ENCODE measurements around the gene VCP. TPM values are rescaled to one million over a fixed set of nuclear protein-coding genes. Genes with fewer than 3 reads are reported as not detected.

The VCP gene
- total RNA-seq, 1 experiment from 2014 or later = 156 TPM

DNA sequence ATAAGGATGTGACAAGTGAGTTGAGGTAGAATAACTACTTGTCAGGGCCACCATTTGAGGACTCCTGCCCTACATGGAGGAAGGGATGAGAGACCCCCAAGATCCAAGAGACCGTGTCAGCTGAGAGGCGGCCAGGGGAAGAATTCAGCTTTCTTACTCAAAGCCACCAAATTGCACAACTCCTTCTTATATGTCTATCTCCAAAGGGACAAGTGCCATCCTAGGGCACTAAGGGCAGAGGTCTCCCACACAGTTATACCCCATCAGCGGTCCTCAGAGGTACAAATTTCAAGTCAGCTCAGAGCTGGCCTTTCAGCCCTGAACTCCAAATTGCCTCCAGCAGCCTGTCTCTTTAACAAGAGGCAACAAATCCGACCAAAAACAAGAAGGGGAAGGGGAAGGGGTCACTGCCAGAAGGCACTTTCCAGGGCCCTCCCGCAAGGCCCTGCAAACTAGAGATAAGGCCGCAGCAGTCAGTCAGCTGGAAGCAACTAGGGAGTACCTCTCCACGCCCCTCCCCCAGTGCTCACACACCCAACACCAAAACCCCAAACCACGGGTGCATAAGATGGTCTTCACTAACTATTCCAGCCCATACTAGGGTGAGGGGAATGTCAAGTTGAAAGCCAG, 36.6 kb upstream of the VCP start:
- Mint-ChIP-seq H3K27ac (ENCODE audit: low read depth, unreplicated experiment) (no peak overlapping the region), H3K4me1 (ENCODE audit: insufficient read depth, unreplicated experiment) (peaks cover 38% of the 10 kb centered on the region)

DNA sequence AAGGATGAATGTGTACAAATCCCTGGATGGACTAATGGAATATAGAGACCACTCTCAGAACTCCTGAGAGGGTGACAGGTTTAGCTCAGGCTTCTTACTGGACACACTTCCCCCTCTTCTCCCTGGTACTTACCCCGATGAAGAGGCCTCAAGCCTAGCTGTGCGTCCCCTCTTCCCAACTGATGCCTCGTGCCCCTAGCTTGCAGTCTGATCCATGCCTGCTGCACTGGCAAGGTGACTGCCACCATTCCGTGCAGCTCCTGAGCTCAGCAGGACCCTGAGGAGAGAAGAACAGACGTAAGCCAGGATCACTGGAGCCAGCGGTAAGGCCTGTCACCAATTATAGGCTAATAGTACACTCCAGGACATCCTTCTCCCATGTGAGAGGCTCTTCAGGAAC, 36.0 kb upstream of the VCP start:
- TF ChIP-seq, protein P1, sequence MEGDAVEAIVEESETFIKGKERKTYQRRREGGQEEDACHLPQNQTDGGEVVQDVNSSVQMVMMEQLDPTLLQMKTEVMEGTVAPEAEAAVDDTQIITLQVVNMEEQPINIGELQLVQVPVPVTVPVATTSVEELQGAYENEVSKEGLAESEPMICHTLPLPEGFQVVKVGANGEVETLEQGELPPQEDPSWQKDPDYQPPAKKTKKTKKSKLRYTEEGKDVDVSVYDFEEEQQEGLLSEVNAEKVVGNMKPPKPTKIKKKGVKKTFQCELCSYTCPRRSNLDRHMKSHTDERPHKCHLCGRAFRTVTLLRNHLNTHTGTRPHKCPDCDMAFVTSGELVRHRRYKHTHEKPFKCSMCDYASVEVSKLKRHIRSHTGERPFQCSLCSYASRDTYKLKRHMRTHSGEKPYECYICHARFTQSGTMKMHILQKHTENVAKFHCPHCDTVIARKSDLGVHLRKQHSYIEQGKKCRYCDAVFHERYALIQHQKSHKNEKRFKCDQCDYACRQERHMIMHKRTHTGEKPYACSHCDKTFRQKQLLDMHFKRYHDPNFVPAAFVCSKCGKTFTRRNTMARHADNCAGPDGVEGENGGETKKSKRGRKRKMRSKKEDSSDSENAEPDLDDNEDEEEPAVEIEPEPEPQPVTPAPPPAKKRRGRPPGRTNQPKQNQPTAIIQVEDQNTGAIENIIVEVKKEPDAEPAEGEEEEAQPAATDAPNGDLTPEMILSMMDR (IDR thresholded peaks at IDR 0.05; ENCODE audit: unreplicated experiment) = no peak
- no peaks in the 10 kb centered on the region for H3K27me3 Mint-ChIP-seq (ENCODE audit: insufficient read depth, unreplicated experiment)
- H3K4me1 Mint-ChIP-seq (ENCODE audit: insufficient read depth, unreplicated experiment) = peaks cover 36% of the 10 kb centered on the region
- ChIA-PET POLR2A (no interaction called here), CTCF (interaction anchor here (0.6 to 1.6 kb wide), 2 partner anchors 11 to 437 kb away, joined by 3 to 7 read pairs; partner anchors contain the start of gene PIGO)
- H3K27ac Mint-ChIP-seq (ENCODE audit: low read depth, unreplicated experiment) = no peak overlapping the region
- BruUV-seq (replicated peaks) = no TSS peak
- H3K4me3 Mint-ChIP-seq (ENCODE audit: unreplicated experiment) = no peak overlapping the region
- peaks cover 46% of the 10 kb centered on the region for H3K36me3 Mint-ChIP-seq (ENCODE audit: insufficient read depth, unreplicated experiment)
- no peak for DNase-seq (ENCODE audit: unreplicated experiment)
- intact Hi-C loops (cut with micrococcal nuclease) = no loop called here
- no peaks in the 10 kb centered on the region for H3K9me3 Mint-ChIP-seq (ENCODE audit: unreplicated experiment)

More for the DNA sequence above, 36.6 kb upstream of the VCP start:
- POLR2A ChIA-PET = interaction anchor here (8.9 kb wide), 1 partner anchor 7 kb away, joined by 97 read pairs; the partner anchor contains the start of gene STOML2
- no peak for DNase-seq (ENCODE audit: unreplicated experiment)
- Mint-ChIP-seq H3K9me3 (ENCODE audit: unreplicated experiment) (no peaks in the 10 kb centered on the region), H3K4me3 (ENCODE audit: unreplicated experiment) (no peak overlapping the region), H3K27me3 (ENCODE audit: insufficient read depth, unreplicated experiment) (no peaks in the 10 kb centered on the region), H3K36me3 (ENCODE audit: insufficient read depth, unreplicated experiment) (peaks cover 47% of the 10 kb centered on the region)
- TF ChIP-seq, protein P1 (IDR thresholded peaks at IDR 0.05; ENCODE audit: unreplicated experiment) = no peak
- intact Hi-C loops (cut with micrococcal nuclease) = no loop called here
- BruUV-seq (replicated peaks) = no TSS peak
- CTCF ChIA-PET = interaction anchor here (1.6 kb wide), 1 partner anchor 12 kb away, joined by 7 read pairs; the partner anchor contains the start of gene PIGO

DNA sequence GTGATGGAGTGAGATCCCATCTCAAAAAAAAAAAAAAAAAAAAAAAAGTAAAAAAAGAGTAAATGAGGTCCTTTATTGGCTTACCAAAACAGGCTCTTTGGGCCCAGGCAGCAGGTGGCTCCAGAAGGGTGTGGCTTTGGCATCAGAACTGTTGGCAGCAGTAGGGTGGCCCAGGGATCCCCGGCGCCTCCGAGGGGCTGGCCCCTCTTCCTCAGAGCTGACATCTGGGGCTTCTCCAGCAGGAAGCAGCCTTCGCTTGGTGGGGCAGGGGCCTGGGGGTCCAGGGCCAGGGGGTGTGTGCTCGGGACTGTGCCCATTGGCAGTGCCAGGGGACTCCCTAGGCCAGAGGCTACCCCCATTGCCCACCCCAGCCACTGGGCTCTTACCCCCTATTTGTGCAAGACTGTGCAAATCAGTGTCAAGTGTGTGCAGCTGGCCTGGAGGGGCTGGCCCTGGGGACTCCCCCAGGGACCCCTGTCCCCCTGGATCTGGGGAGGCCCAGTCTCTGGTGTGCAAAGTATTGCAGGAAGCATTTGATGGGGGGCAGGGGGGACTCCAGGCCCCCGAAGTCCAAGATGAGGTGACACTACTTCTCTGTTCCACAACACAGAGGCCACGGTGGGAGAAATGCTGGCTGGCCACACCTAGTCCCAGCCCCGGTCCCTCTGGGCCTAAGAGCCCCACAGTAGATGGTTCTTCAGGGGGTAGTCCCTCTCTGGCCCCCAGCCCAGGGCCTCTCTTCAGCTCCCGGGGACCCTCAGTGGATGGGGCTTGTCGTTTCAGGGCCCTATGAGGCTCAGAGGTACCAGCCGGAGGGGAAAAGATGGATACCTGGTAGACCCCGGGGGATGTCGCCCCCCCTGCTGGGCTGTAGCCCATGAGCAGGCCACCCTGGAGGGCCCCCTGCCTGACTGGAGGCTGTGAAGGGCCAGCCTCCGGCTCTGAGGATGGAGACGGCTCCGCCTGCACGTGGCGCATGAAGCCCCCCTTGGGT, 35.2 kb upstream of the VCP start:
- Mint-ChIP-seq H3K4me3 (ENCODE audit: unreplicated experiment) (no peak overlapping the region), H3K9me3 (ENCODE audit: unreplicated experiment) (no peaks in the 10 kb centered on the region), H3K4me1 (ENCODE audit: insufficient read depth, unreplicated experiment) (peaks cover 40% of the 10 kb centered on the region), H3K27ac (ENCODE audit: low read depth, unreplicated experiment) (no peak overlapping the region), H3K36me3 (ENCODE audit: insufficient read depth, unreplicated experiment) (peaks cover 53% of the 10 kb centered on the region), H3K27me3 (ENCODE audit: insufficient read depth, unreplicated experiment) (no peaks in the 10 kb centered on the region)
- TF ChIP-seq, protein P1 (IDR thresholded peaks at IDR 0.05; ENCODE audit: unreplicated experiment) = no peak
- CTCF ChIA-PET = interaction anchor here (0.6 to 3.6 kb wide), 4 partner anchors 10 to 438 kb away, joined by 3 to 21 read pairs (median 6); partner anchors contain the start of gene PIGO
- DNase-seq (ENCODE audit: unreplicated experiment) = no peak
- POLR2A ChIA-PET = no interaction called here
- BruUV-seq (replicated peaks) = no TSS peak
- intact Hi-C loops (cut with micrococcal nuclease) = no loop called here

DNA sequence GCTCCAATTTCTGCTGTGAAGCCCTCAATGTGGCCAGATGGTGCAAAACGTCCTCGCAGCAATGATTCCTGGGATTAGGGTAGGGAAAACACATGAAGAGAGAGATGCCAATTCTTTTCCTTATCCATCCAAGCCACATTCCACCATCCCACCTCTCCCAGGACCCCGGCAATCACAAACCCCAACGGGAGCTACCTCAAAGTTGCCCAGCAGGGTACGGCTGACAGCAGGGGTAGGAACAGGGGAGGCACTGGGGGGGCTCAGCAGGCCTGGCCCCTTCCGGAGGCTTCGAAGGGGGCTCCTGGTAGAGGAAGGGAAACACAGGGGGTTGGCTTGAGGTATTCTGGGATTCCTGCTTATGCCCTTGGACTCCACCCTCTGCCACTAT, 33.9 kb upstream of the VCP start:
- Mint-ChIP-seq H3K36me3 (ENCODE audit: insufficient read depth, unreplicated experiment) (peaks cover 53% of the 10 kb centered on the region), H3K27ac (ENCODE audit: low read depth, unreplicated experiment) (peak overlapping the region; percentile 67), H3K9me3 (ENCODE audit: unreplicated experiment) (no peaks in the 10 kb centered on the region), H3K4me1 (ENCODE audit: insufficient read depth, unreplicated experiment) (peaks cover 35% of the 10 kb centered on the region), H3K4me3 (ENCODE audit: unreplicated experiment) (no peak overlapping the region), H3K27me3 (ENCODE audit: insufficient read depth, unreplicated experiment) (no peaks in the 10 kb centered on the region)
- TF ChIP-seq, protein P1 (IDR thresholded peaks at IDR 0.05; ENCODE audit: unreplicated experiment) = no peak
- ChIA-PET CTCF (interaction anchor here (0.8 to 3.6 kb wide), 3 partner anchors 10 to 371 kb away, joined by 3 to 21 read pairs (median 5); partner anchors contain the start of gene PIGO), POLR2A (interaction anchor here (1.2 to 8.0 kb wide), 2 partner anchors 7 to 10 kb away, joined by 3 to 97 read pairs; partner anchors contain the start of genes ATOSB and PIGO)
- no TSS peak for BruUV-seq (replicated peaks)
- no peak for DNase-seq (ENCODE audit: unreplicated experiment)
- intact Hi-C loops (cut with micrococcal nuclease) = no loop called here
